HG03439 (cell line): ENCODE data around the gene LRTM1.

Experiments
- ATAC-seq: cut with Tn5 transposase; IDR thresholded peaks from one replicate; pipeline ENCODE4 v1.9.1; 2021; ENCODE audit warnings: mild to moderate bottlenecking, moderate library complexity; ENCODE audit not compliant: unreplicated experiment

Gene LRTM1

DNA sequence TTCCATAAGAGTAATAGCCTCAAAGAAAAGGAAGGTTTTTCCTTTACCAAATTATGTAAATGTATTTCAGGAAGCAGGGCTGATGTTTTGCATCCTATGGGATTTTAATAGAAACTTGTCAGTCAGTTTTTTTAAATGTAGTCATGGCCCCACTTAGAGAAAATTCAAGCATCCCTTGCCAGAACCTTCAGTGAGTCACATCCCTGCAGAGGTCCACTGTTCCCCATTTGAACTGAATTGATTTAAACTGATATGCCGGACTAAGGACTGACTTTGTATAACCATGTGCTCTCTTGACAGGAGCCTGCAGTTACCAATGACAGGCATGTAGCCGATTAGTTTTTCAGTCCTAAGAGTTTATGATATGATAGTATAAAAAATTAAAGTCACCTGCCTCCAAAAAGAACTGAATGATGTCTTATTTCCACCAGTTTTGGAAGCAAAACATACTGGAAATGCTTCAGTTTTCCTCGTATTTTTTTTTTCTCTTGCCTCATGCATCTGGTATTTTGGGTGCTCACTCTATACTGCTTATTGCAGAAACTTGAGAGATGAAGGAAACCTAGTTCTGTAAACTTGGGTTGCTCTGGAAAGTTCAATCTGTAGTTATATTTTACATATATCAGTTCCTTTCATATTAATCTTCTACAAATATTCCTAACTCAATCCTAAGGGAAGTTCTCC, 30.7 kb downstream of the LRTM1 start:
- no peak for ATAC-seq

DNA sequence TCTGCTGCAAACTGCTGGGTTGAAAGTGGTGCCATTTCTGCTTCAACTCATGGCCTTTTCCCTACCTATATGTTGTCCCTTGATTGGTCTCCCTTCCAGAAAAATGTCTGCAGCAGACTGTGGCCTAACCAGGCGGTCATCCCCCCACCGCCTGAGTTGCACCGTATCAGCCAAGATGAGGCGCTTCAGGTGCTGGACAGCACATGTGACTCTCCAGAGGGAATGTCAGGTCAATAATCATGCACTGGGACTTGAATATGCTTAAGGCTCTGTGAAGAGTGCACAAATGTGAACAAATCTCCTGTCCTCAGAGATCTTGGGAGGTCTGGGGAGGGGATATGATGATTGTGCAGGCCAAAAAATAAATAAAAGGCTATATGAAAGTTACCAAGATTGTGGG, 32.2 kb downstream of the LRTM1 start:
- no peak for ATAC-seq

- ATAC-seq: no peak
Observed at GRCh38 chr3:54892168-54892567, 35.7 kb downstream of the LRTM1 start.

- ATAC-seq: no peak
Observed at GRCh38 chr3:54891540-54891897, 36.3 kb downstream of the LRTM1 start.

- no peak for ATAC-seq
Observed at GRCh38 chr3:54889731-54890130, 38.1 kb downstream of the LRTM1 start.

DNA sequence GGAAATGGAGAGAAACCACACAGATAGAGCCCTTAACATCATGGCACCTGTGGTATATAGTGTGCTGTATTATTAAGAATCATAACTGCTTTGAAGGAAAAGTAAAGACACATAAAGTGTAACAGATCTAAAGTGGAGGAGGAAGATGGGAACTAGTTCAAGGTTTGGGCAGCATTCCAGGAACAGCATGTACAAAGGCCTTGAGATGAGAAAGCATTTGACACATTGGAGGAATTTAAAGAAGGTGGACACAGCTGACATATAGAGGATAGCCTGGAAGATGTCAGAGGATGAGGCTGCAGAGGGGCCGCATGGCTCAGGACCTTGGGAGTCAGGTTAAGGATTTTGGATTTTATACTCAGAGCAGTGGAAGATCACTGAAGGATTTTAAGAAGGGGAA, 39.0 kb downstream of the LRTM1 start:
- no peak for ATAC-seq

DNA sequence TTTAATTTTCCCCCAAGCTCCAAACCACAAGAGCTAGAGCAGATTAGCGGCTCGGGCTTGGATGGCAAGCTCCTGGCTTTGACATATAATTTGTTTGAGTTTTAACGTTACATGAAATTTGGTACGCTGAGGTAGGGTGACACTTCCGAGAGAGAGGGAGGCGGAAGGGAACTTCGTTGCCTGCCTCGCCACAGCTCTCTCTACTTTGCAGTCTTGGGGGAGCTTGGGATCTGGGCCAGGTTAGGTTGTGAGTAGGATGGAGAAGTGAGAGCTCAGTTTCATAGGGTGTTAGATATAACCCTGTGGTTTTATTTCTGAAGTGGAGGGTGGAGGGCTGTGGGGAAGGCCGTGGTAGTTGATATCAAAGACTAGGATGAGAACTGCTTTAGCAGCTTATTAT, 39.7 kb downstream of the LRTM1 start:
- no peak for ATAC-seq

GRCh38 chr3:54882129-54882833, 45.6 kb downstream of the LRTM1 start:
- no peak for ATAC-seq

- no peak for ATAC-seq
Observed at GRCh38 chr3:54878145-54878544, 49.7 kb downstream of the LRTM1 start.

DNA sequence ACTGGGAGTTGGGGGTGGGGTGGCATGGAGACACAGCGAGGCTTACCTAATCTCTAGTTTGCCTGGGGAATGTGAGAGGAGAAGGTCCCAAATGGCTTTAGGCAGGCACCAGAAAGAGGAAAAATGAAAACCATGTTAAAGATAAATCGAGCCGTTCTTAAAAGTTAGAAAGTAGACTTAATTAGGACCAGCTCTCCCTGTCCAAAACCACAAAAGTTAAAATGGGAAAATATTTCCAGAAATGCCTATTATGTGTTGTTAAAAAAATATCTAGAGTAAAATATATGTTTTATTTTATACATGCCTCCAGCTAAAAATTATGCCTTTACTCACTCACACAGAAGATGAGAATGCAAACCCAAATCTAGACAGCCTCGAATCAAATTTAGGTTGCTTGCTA, 50.1 kb downstream of the LRTM1 start:
- ATAC-seq: no peak

- ATAC-seq: no peak
Observed at GRCh38 chr3:54876694-54877093, 51.2 kb downstream of the LRTM1 start.

GRCh38 chr3:54875596-54876268, 52.1 kb downstream of the LRTM1 start:
- no peak for ATAC-seq

- no peak for ATAC-seq
Observed at GRCh38 chr3:54874816-54875556, 52.9 kb downstream of the LRTM1 start.

GRCh38 chr3:54873059-54874010, 54.5 kb downstream of the LRTM1 start:
- no peak for ATAC-seq

DNA sequence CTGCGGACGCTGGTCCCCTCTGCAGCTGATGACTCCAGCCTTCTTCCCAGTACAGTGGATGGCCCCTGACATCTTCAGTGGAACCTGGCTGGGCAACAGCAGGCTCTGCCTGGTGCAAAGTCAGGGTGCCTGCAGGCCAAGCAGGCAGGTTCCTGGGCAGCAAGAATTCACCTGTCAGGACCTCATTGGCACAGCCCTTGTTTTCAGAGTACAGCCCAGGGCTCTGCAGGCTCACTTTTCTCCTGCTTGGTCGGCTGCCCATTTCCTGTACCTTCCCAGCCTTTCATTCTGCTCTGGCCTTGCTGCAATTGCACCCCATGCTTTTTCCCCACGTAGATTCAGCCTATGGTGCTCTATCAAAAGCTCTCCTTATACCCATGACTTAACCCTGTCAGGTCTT, 56.0 kb downstream of the LRTM1 start:
- ATAC-seq: no peak

DNA sequence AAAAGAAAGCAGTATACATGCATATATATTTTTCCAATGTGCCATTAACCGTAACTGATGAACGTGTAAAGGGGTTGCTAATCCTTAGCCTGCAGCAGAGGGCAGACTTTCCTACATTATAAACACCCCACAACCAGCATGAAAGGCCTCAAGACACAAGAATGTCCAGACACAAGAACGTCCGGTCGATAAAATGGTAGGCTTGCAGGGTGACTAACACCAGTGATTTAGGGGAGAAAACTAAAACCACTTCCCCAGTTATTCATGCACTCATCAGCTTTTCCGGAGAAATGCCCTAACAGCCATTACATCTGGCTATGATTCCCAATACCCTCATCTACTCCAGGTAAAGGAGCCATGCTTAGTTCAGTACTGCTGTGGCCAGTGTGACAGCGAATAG, 57.4 kb downstream of the LRTM1 start:
- no peak for ATAC-seq
